ENCODE results near the gene MRPL52. TPM values are rescaled to one million over a fixed set of nuclear protein-coding genes. Genes with fewer than 3 reads are reported as not detected.
A peak's percentile ranks its signal among the peaks of the same experiment; 100 is the strongest.

Gene MRPL52
- total and polyA plus RNA-seq, 2 of the 13 experiments (the other 11 are each of a cell fraction or from before 2014, with no cell fraction given): 118 to 329 TPM

DNA sequence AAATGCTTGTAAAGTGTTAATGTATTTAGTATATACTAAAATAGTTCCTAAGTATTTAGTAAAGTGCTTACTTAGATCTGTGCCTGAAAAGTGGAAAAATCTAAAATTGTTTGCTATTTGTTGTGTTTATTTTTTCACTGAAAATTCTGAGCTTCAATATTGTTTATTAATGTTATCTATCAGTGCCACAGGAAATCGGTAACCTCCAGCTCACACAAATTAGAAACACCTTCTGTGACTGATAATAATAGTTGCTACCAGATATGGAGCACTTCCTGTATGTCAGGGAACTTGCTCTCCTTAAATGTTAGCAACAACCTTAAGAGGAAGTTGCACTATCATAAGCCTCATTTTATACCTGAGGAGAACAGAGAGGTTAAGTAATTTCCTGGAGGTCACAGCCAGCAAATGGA, 41.1 kb downstream of the MRPL52 start (continued):
- TF ChIP-seq RXRA (CRISPR knock-in tag; IDR thresholded peaks at IDR 0.05): no peak
- 0 out of 2 replicates have a peak, but pooled peaks have one; percentile 0 for TF ChIP-seq ZNF564 (CRISPR knock-in tag; IDR thresholded peaks at IDR 0.05)
- TF ChIP-seq, protein P1, sequence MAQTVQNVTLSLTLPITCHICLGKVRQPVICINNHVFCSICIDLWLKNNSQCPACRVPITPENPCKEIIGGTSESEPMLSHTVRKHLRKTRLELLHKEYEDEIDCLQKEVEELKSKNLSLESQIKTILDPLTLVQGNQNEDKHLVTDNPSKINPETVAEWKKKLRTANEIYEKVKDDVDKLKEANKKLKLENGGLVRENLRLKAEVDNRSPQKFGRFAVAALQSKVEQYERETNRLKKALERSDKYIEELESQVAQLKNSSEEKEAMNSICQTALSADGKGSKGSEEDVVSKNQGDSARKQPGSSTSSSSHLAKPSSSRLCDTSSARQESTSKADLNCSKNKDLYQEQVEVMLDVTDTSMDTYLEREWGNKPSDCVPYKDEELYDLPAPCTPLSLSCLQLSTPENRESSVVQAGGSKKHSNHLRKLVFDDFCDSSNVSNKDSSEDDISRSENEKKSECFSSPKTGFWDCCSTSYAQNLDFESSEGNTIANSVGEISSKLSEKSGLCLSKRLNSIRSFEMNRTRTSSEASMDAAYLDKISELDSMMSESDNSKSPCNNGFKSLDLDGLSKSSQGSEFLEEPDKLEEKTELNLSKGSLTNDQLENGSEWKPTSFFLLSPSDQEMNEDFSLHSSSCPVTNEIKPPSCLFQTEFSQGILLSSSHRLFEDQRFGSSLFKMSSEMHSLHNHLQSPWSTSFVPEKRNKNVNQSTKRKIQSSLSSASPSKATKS (CRISPR knock-in tag; IDR thresholded peaks at IDR 0.05): no peak
- TF ChIP-seq, protein P2, sequence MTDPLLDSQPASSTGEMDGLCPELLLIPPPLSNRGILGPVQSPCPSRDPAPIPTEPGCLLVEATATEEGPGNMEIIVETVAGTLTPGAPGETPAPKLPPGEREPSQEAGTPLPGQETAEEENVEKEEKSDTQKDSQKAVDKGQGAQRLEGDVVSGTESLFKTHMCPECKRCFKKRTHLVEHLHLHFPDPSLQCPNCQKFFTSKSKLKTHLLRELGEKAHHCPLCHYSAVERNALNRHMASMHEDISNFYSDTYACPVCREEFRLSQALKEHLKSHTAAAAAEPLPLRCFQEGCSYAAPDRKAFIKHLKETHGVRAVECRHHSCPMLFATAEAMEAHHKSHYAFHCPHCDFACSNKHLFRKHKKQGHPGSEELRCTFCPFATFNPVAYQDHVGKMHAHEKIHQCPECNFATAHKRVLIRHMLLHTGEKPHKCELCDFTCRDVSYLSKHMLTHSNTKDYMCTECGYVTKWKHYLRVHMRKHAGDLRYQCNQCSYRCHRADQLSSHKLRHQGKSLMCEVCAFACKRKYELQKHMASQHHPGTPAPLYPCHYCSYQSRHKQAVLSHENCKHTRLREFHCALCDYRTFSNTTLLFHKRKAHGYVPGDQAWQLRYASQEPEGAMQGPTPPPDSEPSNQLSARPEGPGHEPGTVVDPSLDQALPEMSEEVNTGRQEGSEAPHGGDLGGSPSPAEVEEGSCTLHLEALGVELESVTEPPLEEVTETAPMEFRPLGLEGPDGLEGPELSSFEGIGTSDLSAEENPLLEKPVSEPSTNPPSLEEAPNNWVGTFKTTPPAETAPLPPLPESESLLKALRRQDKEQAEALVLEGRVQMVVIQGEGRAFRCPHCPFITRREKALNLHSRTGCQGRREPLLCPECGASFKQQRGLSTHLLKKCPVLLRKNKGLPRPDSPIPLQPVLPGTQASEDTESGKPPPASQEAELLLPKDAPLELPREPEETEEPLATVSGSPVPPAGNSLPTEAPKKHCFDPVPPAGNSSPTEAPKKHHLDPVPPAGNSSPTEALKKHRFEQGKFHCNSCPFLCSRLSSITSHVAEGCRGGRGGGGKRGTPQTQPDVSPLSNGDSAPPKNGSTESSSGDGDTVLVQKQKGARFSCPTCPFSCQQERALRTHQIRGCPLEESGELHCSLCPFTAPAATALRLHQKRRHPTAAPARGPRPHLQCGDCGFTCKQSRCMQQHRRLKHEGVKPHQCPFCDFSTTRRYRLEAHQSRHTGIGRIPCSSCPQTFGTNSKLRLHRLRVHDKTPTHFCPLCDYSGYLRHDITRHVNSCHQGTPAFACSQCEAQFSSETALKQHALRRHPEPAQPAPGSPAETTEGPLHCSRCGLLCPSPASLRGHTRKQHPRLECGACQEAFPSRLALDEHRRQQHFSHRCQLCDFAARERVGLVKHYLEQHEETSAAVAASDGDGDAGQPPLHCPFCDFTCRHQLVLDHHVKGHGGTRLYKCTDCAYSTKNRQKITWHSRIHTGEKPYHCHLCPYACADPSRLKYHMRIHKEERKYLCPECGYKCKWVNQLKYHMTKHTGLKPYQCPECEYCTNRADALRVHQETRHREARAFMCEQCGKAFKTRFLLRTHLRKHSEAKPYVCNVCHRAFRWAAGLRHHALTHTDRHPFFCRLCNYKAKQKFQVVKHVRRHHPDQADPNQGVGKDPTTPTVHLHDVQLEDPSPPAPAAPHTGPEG (CRISPR knock-in tag; IDR thresholded peaks at IDR 0.05): no peak
- TF ChIP-seq ZNF672 (CRISPR knock-in tag; IDR thresholded peaks at IDR 0.05): no peak
- no peak for TF ChIP-seq ZSCAN31 (CRISPR knock-in tag; IDR thresholded peaks at IDR 0.05; ENCODE audit: low read depth)
- TF ChIP-seq, protein P3, sequence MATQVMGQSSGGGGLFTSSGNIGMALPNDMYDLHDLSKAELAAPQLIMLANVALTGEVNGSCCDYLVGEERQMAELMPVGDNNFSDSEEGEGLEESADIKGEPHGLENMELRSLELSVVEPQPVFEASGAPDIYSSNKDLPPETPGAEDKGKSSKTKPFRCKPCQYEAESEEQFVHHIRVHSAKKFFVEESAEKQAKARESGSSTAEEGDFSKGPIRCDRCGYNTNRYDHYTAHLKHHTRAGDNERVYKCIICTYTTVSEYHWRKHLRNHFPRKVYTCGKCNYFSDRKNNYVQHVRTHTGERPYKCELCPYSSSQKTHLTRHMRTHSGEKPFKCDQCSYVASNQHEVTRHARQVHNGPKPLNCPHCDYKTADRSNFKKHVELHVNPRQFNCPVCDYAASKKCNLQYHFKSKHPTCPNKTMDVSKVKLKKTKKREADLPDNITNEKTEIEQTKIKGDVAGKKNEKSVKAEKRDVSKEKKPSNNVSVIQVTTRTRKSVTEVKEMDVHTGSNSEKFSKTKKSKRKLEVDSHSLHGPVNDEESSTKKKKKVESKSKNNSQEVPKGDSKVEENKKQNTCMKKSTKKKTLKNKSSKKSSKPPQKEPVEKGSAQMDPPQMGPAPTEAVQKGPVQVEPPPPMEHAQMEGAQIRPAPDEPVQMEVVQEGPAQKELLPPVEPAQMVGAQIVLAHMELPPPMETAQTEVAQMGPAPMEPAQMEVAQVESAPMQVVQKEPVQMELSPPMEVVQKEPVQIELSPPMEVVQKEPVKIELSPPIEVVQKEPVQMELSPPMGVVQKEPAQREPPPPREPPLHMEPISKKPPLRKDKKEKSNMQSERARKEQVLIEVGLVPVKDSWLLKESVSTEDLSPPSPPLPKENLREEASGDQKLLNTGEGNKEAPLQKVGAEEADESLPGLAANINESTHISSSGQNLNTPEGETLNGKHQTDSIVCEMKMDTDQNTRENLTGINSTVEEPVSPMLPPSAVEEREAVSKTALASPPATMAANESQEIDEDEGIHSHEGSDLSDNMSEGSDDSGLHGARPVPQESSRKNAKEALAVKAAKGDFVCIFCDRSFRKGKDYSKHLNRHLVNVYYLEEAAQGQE (IDR thresholded peaks at IDR 0.05; ENCODE audit: borderline replicate concordance in 1 of 2, low read depth in 1 of 2, low read length in 2 of 2): no peak
- TF ChIP-seq SMAD1 (CRISPR knock-in tag; IDR thresholded peaks at IDR 0.05; ENCODE audit: borderline replicate concordance, low read depth): no peak
- TF ChIP-seq RBM39 (IDR thresholded peaks at IDR 0.05; ENCODE audit: low read depth, low read length, poor library complexity, severe bottlenecking): no peak
- no peak for TF ChIP-seq ZNF883 (CRISPR knock-in tag; IDR thresholded peaks at IDR 0.05; ENCODE audit: not compliant biosample characterization)
- no peak for TF ChIP-seq NCOA2 (CRISPR knock-in tag; IDR thresholded peaks at IDR 0.05)
- no peak for TF ChIP-seq ZNF230 (CRISPR knock-in tag; IDR thresholded peaks at IDR 0.05)
- TF ChIP-seq, protein P4, sequence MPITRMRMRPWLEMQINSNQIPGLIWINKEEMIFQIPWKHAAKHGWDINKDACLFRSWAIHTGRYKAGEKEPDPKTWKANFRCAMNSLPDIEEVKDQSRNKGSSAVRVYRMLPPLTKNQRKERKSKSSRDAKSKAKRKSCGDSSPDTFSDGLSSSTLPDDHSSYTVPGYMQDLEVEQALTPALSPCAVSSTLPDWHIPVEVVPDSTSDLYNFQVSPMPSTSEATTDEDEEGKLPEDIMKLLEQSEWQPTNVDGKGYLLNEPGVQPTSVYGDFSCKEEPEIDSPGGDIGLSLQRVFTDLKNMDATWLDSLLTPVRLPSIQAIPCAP (CRISPR knock-in tag; IDR thresholded peaks at IDR 0.05; ENCODE audit: low read depth): no peak
- TF ChIP-seq, protein P5, sequence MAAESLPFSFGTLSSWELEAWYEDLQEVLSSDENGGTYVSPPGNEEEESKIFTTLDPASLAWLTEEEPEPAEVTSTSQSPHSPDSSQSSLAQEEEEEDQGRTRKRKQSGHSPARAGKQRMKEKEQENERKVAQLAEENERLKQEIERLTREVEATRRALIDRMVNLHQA (CRISPR knock-in tag; IDR thresholded peaks at IDR 0.05): no peak

All from HepG2 (cell line).